SH-SY5Y (cell line): ENCODE data around the gene CD164L2.

Experiments used
- GATA2 ChIP-seq: IDR thresholded peaks from 2 replicates; pipeline ENCODE4 v1.6.1; 2011; ENCODE audit warnings: mild to moderate bottlenecking, low read depth, low read length
- GATA3 ChIP-seq: IDR thresholded peaks from 2 replicates; pipeline ENCODE4 v1.6.1; 2011; ENCODE audit warnings: low read depth, mild to moderate bottlenecking, low read length, moderate library complexity

DNA sequence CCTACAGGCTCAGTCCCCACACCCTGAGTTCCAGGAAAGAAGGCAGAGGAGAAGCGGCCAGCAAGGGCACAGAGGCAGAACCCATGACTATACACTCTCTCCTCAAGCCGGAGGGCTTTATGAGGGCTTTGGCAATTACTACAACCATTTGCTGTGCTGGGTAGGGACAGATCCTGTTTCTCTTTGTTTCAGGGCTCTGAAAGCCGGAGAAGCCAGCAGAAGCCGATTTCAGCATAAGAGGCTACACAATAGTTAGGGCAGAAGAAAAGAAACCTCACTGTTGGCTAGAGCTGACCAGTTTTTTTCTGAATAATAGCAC, 23.2 kb upstream of the CD164L2 start:
- TF ChIP-seq GATA2 (no peak), GATA3 (no peak)
